ENCODE measurements around the gene GAB1. TPM values are rescaled to one million over a fixed set of nuclear protein-coding genes. Genes with fewer than 3 reads are reported as not detected.

GAB1 gene
- 5.3 and 8.2 TPM in 2 replicates for total RNA-seq

DNA sequence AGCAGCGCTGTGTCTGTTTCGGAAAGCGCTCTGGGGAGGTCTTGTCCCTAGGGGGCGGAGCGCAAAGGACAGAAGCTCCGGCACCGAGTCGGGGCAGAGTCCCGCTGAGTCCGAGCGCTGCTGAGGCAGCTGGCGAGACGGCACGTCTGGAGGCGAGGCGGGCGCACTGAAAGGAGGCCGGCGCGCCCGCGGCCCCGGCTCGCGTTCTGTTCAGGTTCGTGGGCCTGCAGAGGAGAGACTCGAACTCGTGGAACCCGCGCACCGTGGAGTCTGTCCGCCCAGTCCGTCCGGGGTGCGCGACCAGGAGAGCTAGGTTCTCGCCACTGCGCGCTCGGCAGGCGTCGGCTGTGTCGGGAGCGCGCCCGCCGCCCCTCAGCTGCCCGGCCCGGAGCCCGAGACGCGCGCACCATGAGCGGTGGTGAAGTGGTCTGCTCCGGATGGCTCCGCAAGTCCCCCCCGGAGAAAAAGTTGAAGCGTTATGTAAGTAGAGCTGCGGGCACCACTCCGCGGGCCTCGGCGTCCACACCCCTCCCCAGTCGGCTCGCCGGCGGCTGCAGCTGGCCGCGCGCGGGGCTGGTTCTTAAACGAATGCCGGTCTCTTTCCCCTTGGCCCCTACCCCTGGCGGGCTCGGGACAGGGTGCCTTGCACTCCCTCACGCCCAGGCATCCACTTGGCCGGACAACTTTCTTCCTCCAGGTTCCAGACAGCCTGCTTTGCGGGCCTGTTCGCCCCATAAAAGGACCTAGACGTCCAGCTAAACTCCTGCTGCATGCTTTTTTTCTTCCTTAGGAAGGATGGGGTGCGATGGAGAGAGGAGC, at the start of gene GAB1:
GAB1 (plus strand) TSS at position 96 of the 819 bp plus-strand sequence; CDS start at position 409, 313 bp downstream.

DNA sequence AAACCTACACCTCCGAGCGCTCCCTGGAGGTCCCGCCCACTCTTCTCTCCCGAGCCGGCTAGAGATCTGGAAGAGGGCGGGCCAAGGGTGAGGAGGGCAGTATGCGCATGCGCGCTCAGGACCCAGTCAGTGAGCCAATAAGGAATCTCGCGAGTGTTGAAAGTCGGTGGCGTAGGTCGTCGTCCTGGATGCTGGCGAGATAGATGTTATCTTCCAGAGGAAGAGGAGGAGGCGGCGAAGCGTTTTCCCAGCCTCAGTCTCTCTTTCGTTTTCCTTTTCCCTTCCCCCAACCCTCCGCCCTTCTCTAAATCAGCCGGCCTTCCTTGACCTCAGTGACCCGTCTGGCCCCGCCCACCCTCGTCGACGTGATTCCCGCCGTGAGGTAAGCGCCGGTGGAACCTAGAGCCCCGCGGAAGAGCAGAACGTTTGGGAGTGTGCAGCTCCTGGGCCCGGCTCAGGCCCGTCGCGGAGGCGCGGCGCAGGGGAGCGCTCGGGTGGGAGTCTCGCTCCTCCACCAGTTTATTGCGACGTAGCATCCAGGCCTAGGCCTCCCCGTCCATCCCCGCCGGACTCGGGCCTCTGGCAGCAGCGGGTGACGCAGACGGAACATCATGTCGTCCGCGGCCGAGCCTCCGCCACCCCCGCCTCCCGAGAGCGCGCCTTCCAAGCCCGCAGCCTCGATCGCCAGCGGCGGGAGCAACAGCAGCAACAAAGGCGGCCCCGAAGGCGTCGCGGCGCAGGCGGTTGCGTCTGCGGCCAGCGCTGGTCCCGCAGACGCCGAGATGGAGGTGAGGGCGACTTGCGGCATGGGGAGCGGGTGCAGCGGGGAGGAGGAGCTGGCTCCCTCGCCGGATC, 176.9 kb downstream of the GAB1 start, which contains the start of gene SMARCA5:
SMARCA5 (plus strand) TSS at position 389 of the 855 bp plus-strand sequence; CDS start at position 612, 223 bp downstream.

Other genes with a start within 250 kb of the GAB1 start
- 22.0 and 26.3 TPM in 2 replicates for gene USP38, start 152.0 kb upstream of the GAB1 start, total RNA-seq
- 44.8 and 63.2 TPM in 2 replicates for gene SMARCA5, start 176.8 kb downstream of the GAB1 start, total RNA-seq